Measurements from ENCODE around the gene SEC14L3.
"Not testable (repeated sequence)": the region's sequence is repeated elsewhere in the genome, so short reads cannot be mapped to it uniquely, and the experiment has no call there.

- TF ChIP-seq RARB (CRISPR knock-in tag; IDR thresholded peaks at IDR 0.05); TOX (CRISPR knock-in tag; IDR thresholded peaks at IDR 0.05; ENCODE audit: borderline replicate concordance); TSHZ2 (CRISPR knock-in tag; IDR thresholded peaks at IDR 0.05); ARNTL (CRISPR knock-in tag; IDR thresholded peaks at IDR 0.05; ENCODE audit: borderline replicate concordance, low read depth): not testable (repeated sequence)
Observed at GRCh38 chr22:30460555-30460954, 11.3 kb downstream of the SEC14L3 start.

All from SK-N-SH treated with all-trans-retinoic acid at 6 μM for 48 hours (cell line).